Endothelial cell of umbilical vein (primary cell): Measurements from ENCODE around the gene LONRF2. TPM values are rescaled to one million over a fixed set of nuclear protein-coding genes. Genes with fewer than 3 reads are reported as not detected.

Experiments used
- BruUV-seq: library from RNA; stranded (reverse); fragments of 400-500 nt; replicated peaks from 2 replicates; lab custom pipeline; 2021; lab: Mats Ljungman, UMichigan
- CTCF ChIA-PET: fragments of 300-600, 350-600 bp; sonication (Branson Sonifier 250); formaldehyde crosslinking; loops from one replicate; lab custom pipeline; 2021; ENCODE audit warnings: antibody characterized with exemption, inconsistent platforms; lab: Charles Lee
- POLR2A ChIA-PET: fragments of 300-600, 350-600 bp; sonication (Branson Sonifier 250); formaldehyde crosslinking; loops from one replicate; lab custom pipeline; 2021; ENCODE audit warnings: antibody characterized with exemption, inconsistent platforms; lab: Charles Lee
- DNase-seq: peaks from one replicate; pipeline ENCODE4 v3.0.0-alpha.2; 2011; ENCODE audit warnings: low read depth, low spot score
- FAIRE-seq: peaks from 2 replicates; lab custom pipeline; 2011; peaks lifted over from hg19 to GRCh38; lab: Jason Lieb, UNC
- H2AFZ ChIP-seq: 2 replicates; pipeline ENCODE4 v1.6.0; 2012; ENCODE audit warnings: low read depth, low read length, control low read depth, inconsistent platforms
- H3K27ac ChIP-seq: 2 replicates; pipeline ENCODE4 v1.5.1; 2011; ENCODE audit warnings: low read depth, mild to moderate bottlenecking, control low read depth, low read length, moderate library complexity; ENCODE audit not compliant: insufficient read depth
- H3K27me3 ChIP-seq, 2 experiments: 2 replicates each; pipeline versions ENCODE4 v1.6.0 to v1.6.1; 2011; ENCODE audit warnings: low read length in 2 of 2, mixed read lengths in 1 of 2; ENCODE audit not compliant: control insufficient read depth in 2 of 2, insufficient read depth in 2 of 2
- H3K36me3 ChIP-seq, 2 experiments: 2 replicates in 1 of 2; 3 replicates in 1 of 2; pipeline ENCODE4 v1.5.1; 2011; ENCODE audit warnings: low read length in 2 of 2, mild to moderate bottlenecking in 1 of 2, moderate library complexity in 1 of 2; ENCODE audit not compliant: control insufficient read depth in 2 of 2, insufficient read depth in 2 of 2; ENCODE audit errors: extremely low read depth in 1 of 2
- H3K4me1 ChIP-seq: 3 replicates; pipeline ENCODE4 v1.5.1; 2011; ENCODE audit warnings: mild to moderate bottlenecking, low read length; ENCODE audit not compliant: control insufficient read depth, insufficient read depth; ENCODE audit errors: extremely low read depth
- H3K4me2 ChIP-seq: 2 replicates; pipeline ENCODE4 v1.6.1; 2011; ENCODE audit warnings: low read length, control low read depth, mixed read lengths; ENCODE audit not compliant: insufficient read depth
- H3K4me3 ChIP-seq, 3 experiments: fragments of 200-600 bp in 1 of 3; sonication (generic), shearing (Covaris generic) in 1 of 3; replicated peaks in 1 of 3; 2 replicates each; pipeline ENCODE4 v1.5.1; 2011 to 2016; ENCODE audit warnings: control low read depth in 3 of 3, low read length in 3 of 3, mild to moderate bottlenecking in 2 of 3, inconsistent platforms in 1 of 3, low read depth in 1 of 3, moderate library complexity in 1 of 3; ENCODE audit not compliant: insufficient read depth in 1 of 3
- H3K79me2 ChIP-seq: 2 replicates; pipeline ENCODE4 v1.6.0; 2012; ENCODE audit warnings: low read length, inconsistent platforms; ENCODE audit not compliant: control insufficient read depth, insufficient read depth
- H3K9ac ChIP-seq: replicated peaks from 2 replicates; pipeline ENCODE3; 2011; ENCODE audit warnings: low read length, control low read depth; ENCODE audit not compliant: insufficient read depth; ENCODE audit errors: extremely low read depth
- H3K9me1 ChIP-seq: replicated peaks from 3 replicates; pipeline ENCODE4 v1.6.0; 2011; ENCODE audit warnings: mild to moderate bottlenecking, low read length; ENCODE audit not compliant: control insufficient read depth, insufficient read depth; ENCODE audit errors: extremely low read depth
- H3K9me3 ChIP-seq: replicated peaks from 2 replicates; pipeline ENCODE4 v1.5.1; 2012; ENCODE audit warnings: low read length, inconsistent platforms; ENCODE audit not compliant: control insufficient read depth, insufficient read depth
- H4K20me1 ChIP-seq: replicated peaks from 2 replicates; pipeline ENCODE3; 2011; ENCODE audit warnings: mild to moderate bottlenecking, low read length; ENCODE audit not compliant: control insufficient read depth, insufficient read depth; ENCODE audit errors: extremely low read depth
- FOS ChIP-seq: IDR thresholded peaks from 2 replicates; pipeline ENCODE4 v1.6.1; 2011; ENCODE audit warnings: mild to moderate bottlenecking, low read length, moderate library complexity, borderline replicate concordance; ENCODE audit not compliant: insufficient read depth
- GATA2 ChIP-seq: IDR thresholded peaks from 2 replicates; pipeline ENCODE4 v1.7.0; 2011; ENCODE audit warnings: low read depth, mild to moderate bottlenecking, moderate library complexity, mixed read lengths, low read length; ENCODE audit not compliant: insufficient read length, insufficient read depth
- JUN ChIP-seq: IDR thresholded peaks from 2 replicates; pipeline ENCODE4 v1.6.1; 2011; ENCODE audit warnings: borderline replicate concordance, low read depth; ENCODE audit not compliant: insufficient read length, insufficient read depth
- MYC ChIP-seq: IDR thresholded peaks from one replicate; pipeline ENCODE4 v1.6.1; 2011; ENCODE audit warnings: mild to moderate bottlenecking, low read depth, low read length
- POLR2A ChIP-seq: IDR thresholded peaks from 2 replicates; pipeline ENCODE4 v1.6.1; 2012; ENCODE audit warnings: low read depth, mild to moderate bottlenecking, control low read depth, low read length
- dilution Hi-C: fragments of 300-500 bp; cut with MboI; formaldehyde crosslinking; loops from one replicate; pipeline ENCODE4 v1.15.0; 2019; ENCODE audit warnings: low sequenced_read_pairs; ENCODE audit not compliant: extremely low pct_ligation_motif_present
- intact Hi-C: fragments of 100-400 bp; cut with micrococcal nuclease; formaldehyde crosslinking; loops from one replicate; pipeline ENCODE4 v1.10.0; 2022
- polyA plus RNA-seq, 4 experiments: library from polyadenylated mRNA; depleted of rRNA in 3 of 4; stranded (reverse) in 3 of 4; unstranded in 1 of 4; fragments of >200 nt; gene quantifications; 2 replicates each; pipeline versions ENCODE4 v1.2.1 to v1.2.3, GENCODE V29; 2011 to 2012; ENCODE audit warnings: missing spikeins in 1 of 4
- total RNA-seq: library from RNA; stranded (reverse); gene quantifications from 2 replicates; pipeline ENCODE4 v1.2.3, GENCODE V29; 2021
- TF ChIP-seq, protein P1 (sequence below): IDR thresholded peaks from 2 replicates; pipeline ENCODE4 v1.6.1; 2011; ENCODE audit not compliant: insufficient read depth, insufficient read length
- TF ChIP-seq, protein P2 (sequence below), 2 donors: IDR thresholded peaks; 1 replicate in 1 of 2; 2 replicates in 1 of 2; pipeline ENCODE4 v1.5.1; 2011; ENCODE audit warnings: low read length in 2 of 2, mild to moderate bottlenecking in 2 of 2, moderate library complexity in 2 of 2, control low read depth in 1 of 2, inconsistent platforms in 1 of 2, low read depth in 1 of 2; ENCODE audit not compliant: insufficient read depth in 1 of 2; ENCODE audit errors: extremely low read depth in 1 of 2

The LONRF2 gene
- total and polyA plus RNA-seq, 2 donors (not counting 3 experiments of a cell fraction or from before 2014, with no cell fraction given) = 0.03 TPM; not detected in 1

DNA sequence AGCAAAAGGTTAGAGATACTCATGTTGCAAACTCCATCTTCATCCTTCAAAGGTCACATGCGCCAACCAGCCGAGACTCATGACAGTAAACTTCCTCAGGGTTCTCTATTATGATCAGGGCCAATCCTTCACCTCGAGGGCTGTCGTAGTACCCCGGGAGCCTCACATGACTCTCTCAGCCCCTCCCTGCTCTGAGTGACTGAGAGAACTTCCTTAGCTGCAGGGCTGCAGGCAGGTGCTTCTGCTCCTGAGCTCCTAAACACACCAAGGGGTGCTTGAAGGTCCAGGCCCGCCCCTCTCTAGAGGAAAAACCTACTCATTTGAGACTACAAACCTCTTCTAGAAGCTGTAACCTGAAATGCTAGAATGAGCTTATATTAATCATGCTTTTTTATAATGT, 48.2 kb downstream of the LONRF2 start:
- BruUV-seq = no TSS peak
- H3K9me1 ChIP-seq = no peaks in the 10 kb centered on the region
- no peaks in the 10 kb centered on the region for H3K36me3 ChIP-seq
- intact Hi-C loops = no loop called here
- no peak overlapping the region for H3K4me3 ChIP-seq
- CTCF ChIA-PET = interaction anchor here (1.6 to 7.0 kb wide), 2 partner anchors 11 to 107 kb away, joined by 7 to 52 read pairs; no protein-coding TSS in a partner anchor
- POLR2A ChIA-PET = no interaction called here
- TF ChIP-seq, protein P1, sequence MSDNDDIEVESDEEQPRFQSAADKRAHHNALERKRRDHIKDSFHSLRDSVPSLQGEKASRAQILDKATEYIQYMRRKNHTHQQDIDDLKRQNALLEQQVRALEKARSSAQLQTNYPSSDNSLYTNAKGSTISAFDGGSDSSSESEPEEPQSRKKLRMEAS = no peak
- TF ChIP-seq POLR2A = no peak
- no peak for TF ChIP-seq FOS
- TF ChIP-seq, protein P2, sequence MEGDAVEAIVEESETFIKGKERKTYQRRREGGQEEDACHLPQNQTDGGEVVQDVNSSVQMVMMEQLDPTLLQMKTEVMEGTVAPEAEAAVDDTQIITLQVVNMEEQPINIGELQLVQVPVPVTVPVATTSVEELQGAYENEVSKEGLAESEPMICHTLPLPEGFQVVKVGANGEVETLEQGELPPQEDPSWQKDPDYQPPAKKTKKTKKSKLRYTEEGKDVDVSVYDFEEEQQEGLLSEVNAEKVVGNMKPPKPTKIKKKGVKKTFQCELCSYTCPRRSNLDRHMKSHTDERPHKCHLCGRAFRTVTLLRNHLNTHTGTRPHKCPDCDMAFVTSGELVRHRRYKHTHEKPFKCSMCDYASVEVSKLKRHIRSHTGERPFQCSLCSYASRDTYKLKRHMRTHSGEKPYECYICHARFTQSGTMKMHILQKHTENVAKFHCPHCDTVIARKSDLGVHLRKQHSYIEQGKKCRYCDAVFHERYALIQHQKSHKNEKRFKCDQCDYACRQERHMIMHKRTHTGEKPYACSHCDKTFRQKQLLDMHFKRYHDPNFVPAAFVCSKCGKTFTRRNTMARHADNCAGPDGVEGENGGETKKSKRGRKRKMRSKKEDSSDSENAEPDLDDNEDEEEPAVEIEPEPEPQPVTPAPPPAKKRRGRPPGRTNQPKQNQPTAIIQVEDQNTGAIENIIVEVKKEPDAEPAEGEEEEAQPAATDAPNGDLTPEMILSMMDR (IDR thresholded peaks at IDR 0.05; ENCODE audit: extremely low read depth in 1 of 2, insufficient read depth in 1 of 2, low read depth in 1 of 2, low read length in 2 of 2) = no peak
- TF ChIP-seq GATA2 = no peak
- TF ChIP-seq MYC = no peak
- no peak for TF ChIP-seq JUN
- FAIRE-seq (no peak), DNase-seq (no peak)
- no peaks in the 10 kb centered on the region for H3K4me1 ChIP-seq
- H3K9me3 ChIP-seq = no peaks in the 10 kb centered on the region
- H4K20me1 ChIP-seq = no peaks in the 10 kb centered on the region
- H3K79me2 ChIP-seq = no peaks in the 10 kb centered on the region
- peaks cover 0 to 2% of the 10 kb centered on the region in 2 experiments for H3K27me3 ChIP-seq
- dilution Hi-C loops = no loop called here
- H3K9ac ChIP-seq = no peak overlapping the region
- no peak overlapping the region for H3K27ac ChIP-seq
- H2AFZ ChIP-seq = no peak overlapping the region
- no peak overlapping the region for H3K4me2 ChIP-seq
